ENCODE results near the gene ME3.

Gene ME3

DNA sequence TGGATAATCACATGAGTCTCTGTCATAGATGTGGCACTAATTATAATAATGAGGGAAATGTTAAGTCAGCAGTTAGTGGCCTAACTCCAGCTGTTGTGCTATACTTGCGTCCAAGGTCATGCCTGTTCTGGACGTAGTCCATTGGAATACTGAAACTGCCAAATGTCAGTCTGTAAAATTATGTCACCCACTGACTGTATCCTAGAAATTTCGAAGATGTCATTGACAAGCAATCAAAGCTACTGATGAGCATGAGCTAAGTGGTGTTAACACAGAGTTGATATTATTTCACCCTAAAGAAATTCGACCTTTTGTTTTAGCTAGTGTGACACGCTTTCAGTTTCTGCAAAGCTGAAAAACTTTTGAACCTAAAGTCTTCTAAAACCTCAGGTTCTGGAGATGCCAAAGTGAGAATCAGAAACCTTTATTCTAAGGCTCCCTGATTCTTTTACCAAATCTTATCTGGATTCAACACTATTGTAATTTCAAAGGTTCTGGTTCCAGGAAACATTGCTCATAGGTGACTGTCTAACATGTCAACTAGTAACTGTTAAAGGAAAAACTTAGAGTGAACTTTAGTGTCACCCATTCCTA lies 14.9 kb upstream of the ME3 start:
- in situ Hi-C loops (cut with HindIII; ENCODE audit: low sequenced_read_pairs) = no loop called here
- TF ChIP-seq, protein P1, sequence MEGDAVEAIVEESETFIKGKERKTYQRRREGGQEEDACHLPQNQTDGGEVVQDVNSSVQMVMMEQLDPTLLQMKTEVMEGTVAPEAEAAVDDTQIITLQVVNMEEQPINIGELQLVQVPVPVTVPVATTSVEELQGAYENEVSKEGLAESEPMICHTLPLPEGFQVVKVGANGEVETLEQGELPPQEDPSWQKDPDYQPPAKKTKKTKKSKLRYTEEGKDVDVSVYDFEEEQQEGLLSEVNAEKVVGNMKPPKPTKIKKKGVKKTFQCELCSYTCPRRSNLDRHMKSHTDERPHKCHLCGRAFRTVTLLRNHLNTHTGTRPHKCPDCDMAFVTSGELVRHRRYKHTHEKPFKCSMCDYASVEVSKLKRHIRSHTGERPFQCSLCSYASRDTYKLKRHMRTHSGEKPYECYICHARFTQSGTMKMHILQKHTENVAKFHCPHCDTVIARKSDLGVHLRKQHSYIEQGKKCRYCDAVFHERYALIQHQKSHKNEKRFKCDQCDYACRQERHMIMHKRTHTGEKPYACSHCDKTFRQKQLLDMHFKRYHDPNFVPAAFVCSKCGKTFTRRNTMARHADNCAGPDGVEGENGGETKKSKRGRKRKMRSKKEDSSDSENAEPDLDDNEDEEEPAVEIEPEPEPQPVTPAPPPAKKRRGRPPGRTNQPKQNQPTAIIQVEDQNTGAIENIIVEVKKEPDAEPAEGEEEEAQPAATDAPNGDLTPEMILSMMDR (IDR thresholded peaks at IDR 0.05; ENCODE audit: low read depth, low read length, missing control alignments) = no peak
- no peak overlapping the region for H3K4me3 ChIP-seq (ENCODE audit: low read depth, low read length)
- no peak for DNase-seq (ENCODE audit: low read depth)

DNA sequence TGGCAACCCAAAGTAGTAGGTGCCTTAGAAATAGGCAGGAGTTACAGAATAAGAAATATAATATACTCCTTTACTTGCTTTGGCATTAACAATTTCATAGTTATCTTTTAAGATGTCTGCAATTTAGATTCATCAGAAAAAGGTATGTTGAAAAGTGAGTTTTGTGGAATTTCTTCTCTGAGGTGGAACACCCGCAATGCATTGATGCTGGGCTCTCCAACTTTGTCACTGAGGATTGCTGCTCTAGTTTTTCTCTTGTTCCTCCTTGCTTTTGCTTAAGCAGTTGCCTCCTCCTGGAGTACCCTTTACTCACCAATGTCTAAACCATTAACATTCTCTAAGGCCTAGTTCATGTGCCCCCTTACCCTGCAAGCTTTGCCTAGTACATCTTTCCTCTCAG lies 14.1 kb upstream of the ME3 start:
- in situ Hi-C loops (cut with HindIII; ENCODE audit: low sequenced_read_pairs) = no loop called here
- DNase-seq (ENCODE audit: low read depth) = no peak
- TF ChIP-seq, protein P1 (IDR thresholded peaks at IDR 0.05; ENCODE audit: low read depth, low read length, missing control alignments) = no peak
- H3K4me3 ChIP-seq (ENCODE audit: low read depth, low read length) = no peak overlapping the region

DNA sequence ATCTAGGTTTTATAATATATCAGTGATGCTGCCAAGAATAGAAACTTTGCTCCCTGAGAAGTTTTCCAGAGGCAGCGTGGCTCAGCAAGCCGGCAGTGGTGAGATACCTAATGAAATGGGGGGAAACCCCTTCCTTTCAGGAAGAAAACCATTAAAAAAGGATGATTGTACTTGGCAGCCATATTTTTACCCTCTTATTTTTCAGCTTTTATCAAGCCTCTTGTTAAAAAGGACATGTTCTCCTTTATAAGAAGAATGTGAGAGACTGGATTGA lies 9.0 kb upstream of the ME3 start:
- in situ Hi-C loops (cut with HindIII; ENCODE audit: low sequenced_read_pairs) = no loop called here
- H3K4me3 ChIP-seq (ENCODE audit: low read depth, low read length) = no peak overlapping the region
- DNase-seq (ENCODE audit: low read depth) = no peak
- TF ChIP-seq, protein P1 (IDR thresholded peaks at IDR 0.05; ENCODE audit: low read depth, low read length, missing control alignments) = no peak

DNA sequence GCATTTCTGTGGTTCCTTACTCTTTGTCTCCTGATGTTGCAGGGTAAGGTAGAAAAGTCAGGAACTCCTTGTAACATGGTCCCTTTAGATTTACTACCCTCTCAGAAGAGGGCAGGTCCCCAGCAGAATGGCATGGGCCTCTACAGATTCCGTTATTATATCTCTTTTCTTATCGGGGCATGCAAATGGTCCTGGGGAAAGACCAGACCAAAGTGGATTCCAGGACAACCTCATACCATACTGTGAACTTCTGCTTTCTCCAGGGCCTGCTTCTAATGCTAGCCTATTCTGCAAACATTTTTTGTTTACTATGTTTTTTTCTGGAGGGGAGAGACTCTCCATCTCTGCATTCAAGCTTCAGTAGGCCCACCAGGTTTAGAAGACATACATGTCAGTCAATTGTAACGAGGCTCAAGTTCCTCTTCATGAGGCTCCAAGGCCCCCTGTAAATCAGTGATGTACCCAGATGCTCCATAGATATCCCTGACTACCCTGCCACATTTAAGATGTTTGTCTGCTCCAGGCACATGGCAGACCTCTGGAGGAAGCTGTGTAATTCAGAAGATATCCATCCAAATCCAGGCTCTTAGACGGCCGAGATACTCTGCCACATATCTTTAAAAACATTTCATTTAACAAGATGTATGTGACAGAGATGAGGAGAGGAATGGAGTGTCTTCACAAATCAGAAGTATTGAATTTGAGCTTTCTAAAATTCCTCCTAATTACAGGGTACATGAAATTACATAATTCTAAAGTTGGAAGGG lies 8.5 kb upstream of the ME3 start:
- DNase-seq (ENCODE audit: low read depth) = no peak
- in situ Hi-C loops (cut with HindIII; ENCODE audit: low sequenced_read_pairs) = no loop called here
- TF ChIP-seq, protein P1 (IDR thresholded peaks at IDR 0.05; ENCODE audit: low read depth, low read length, missing control alignments) = no peak
- no peak overlapping the region for H3K4me3 ChIP-seq (ENCODE audit: low read depth, low read length)

DNA sequence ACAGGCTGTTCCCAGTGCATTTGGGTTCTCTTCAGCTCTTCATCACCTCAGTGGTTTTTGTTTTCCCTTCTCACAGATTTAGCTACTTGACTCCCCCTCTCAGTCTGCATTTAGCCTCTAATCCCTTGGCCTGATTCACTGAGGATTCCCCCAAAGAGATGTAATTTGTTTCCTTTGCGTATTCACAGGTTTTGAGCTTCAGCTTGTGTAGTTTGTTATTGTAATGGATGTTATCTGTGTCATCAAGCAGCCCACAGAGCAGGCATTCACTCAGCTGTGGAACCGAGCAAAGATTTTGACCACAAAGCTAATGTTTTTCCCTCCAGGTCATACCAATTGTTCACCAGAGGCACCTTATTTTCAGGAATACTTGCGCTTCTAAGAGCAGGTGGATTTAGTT lies 6.4 kb upstream of the ME3 start:
- in situ Hi-C loops (cut with HindIII; ENCODE audit: low sequenced_read_pairs) = no loop called here
- DNase-seq (ENCODE audit: low read depth) = no peak

DNA sequence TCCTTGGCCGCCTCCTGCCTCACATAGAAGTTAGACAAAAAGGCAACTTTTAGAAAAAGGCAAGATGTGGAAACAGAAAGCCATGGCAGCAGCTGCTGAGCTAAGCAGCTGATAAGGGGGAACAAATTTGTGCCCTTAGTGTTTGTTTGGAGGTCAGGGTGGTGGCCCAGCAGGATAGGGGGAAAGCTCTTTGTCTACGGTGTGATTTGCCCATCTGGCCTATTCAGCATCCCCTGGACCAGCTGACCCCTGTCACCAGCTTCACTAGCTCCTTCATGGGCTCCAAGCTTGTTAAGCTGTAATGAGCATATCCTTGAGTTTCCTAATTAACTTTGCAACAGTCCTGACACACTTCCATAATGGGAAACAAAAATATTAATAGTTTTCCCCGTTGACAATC lies 5.9 kb upstream of the ME3 start:
- DNase-seq (ENCODE audit: low read depth) = no peak
- no peak overlapping the region for H3K4me3 ChIP-seq (ENCODE audit: low read depth, low read length)
- TF ChIP-seq, protein P1 (IDR thresholded peaks at IDR 0.05; ENCODE audit: low read depth, low read length, missing control alignments) = no peak
- in situ Hi-C loops (cut with HindIII; ENCODE audit: low sequenced_read_pairs) = no loop called here

More for the DNA sequence above, 6.4 kb upstream of the ME3 start:
- TF ChIP-seq, protein P1 (IDR thresholded peaks at IDR 0.05; ENCODE audit: low read depth, low read length, missing control alignments) = no peak
- H3K4me3 ChIP-seq (ENCODE audit: low read depth, low read length) = no peak overlapping the region

Measured in astrocyte of the cerebellum (primary cell).